ENCODE results near the gene QSOX1.

DNA sequence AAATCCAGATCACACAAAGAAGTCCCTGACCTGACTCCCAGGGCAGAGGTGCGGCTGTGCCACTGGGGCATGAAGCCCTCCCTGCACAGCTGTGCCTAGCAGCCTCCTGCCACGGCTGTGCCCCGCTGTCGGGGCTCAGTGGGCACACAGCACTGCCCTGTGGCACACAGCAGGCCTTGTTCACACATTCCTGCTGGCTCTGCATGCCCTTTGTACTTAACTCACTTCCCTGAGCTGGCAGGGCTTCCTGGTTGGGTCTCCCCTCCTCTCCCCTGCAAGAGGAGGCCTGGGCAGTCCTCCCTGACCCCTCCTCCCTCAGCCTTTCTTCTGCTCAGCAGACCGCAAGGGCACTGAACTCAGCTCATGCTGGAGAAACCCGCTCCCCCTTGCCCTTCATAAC, 90.2 kb downstream of the QSOX1 start:
- TF ChIP-seq, protein P1, sequence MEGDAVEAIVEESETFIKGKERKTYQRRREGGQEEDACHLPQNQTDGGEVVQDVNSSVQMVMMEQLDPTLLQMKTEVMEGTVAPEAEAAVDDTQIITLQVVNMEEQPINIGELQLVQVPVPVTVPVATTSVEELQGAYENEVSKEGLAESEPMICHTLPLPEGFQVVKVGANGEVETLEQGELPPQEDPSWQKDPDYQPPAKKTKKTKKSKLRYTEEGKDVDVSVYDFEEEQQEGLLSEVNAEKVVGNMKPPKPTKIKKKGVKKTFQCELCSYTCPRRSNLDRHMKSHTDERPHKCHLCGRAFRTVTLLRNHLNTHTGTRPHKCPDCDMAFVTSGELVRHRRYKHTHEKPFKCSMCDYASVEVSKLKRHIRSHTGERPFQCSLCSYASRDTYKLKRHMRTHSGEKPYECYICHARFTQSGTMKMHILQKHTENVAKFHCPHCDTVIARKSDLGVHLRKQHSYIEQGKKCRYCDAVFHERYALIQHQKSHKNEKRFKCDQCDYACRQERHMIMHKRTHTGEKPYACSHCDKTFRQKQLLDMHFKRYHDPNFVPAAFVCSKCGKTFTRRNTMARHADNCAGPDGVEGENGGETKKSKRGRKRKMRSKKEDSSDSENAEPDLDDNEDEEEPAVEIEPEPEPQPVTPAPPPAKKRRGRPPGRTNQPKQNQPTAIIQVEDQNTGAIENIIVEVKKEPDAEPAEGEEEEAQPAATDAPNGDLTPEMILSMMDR (conservative IDR thresholded peaks at IDR 0.05), result no peak
- TF ChIP-seq EZH2 (IDR thresholded peaks at IDR 0.05; ENCODE audit: low read depth), result no peak
